Peyer's patch (tissue), 4 donors: ENCODE measurements around the gene ITK. TPM values are rescaled to one million over a fixed set of nuclear protein-coding genes. Genes with fewer than 3 reads are reported as not detected.

Source experiments
- DNase-seq, 3 donors: peaks; one replicate each; pipeline ENCODE4 v3.0.0-alpha.2; 2017 to 2019
- H3K27ac ChIP-seq, 4 donors: fragments of 200-600 bp; sonication (generic); one replicate each; pipeline ENCODE4 v1.5.1; 2016 to 2019
- H3K27me3 ChIP-seq, 2 donors: fragments of 200-600 bp; sonication (generic); one replicate each; pipeline ENCODE4 v1.5.1; 2019
- H3K36me3 ChIP-seq, 3 donors: fragments of 200-600 bp; sonication (generic); one replicate each; pipeline ENCODE4 v1.5.1; 2016 to 2019
- H3K4me1 ChIP-seq, 4 donors: fragments of 200-600 bp; sonication (generic); one replicate each; pipeline ENCODE4 v1.5.1; 2016 to 2019
- H3K4me3 ChIP-seq, 4 donors: fragments of 200-600 bp; sonication (generic); 1 replicate in 3 of 4; 2 replicates in 1 of 4; pipeline ENCODE4 v1.5.1; 2016 to 2019; ENCODE audit warnings: mild to moderate bottlenecking in 1 of 4
- H3K9me3 ChIP-seq, 4 donors: fragments of 200-600 bp; sonication (generic); one replicate each; pipeline ENCODE4 v1.5.1; 2016 to 2019; ENCODE audit warnings: mild to moderate bottlenecking in 1 of 4
- CTCF ChIP-seq, 6 experiments: fragments of 450-650 bp in 4 of 6; fragments of 200-600 bp in 2 of 6; sonication (generic) in 1 of 6; IDR thresholded peaks; one replicate each; pipeline ENCODE4 v1.5.1; 2017 to 2019; ENCODE audit warnings: antibody characterized with exemption in 6 of 6, mild to moderate bottlenecking in 3 of 6, moderate library complexity in 1 of 6
- POLR2A ChIP-seq, 2 donors: fragments of 450-650 bp; IDR thresholded peaks; one replicate each; pipeline ENCODE4 v1.5.1; 2017; ENCODE audit warnings: antibody characterized with exemption in 2 of 2, mild to moderate bottlenecking in 2 of 2, moderate library complexity in 2 of 2
- total RNA-seq, 4 donors: library from RNA; depleted of rRNA; stranded (reverse); fragments of >200 nt; gene quantifications; one replicate each; pipeline ENCODE4 v1.1.0, GENCODE V29; 2016

ITK gene
- total RNA-seq, 4 donors from 2014 or later: 6.7 to 16.5 (median 6.9) TPM

DNA sequence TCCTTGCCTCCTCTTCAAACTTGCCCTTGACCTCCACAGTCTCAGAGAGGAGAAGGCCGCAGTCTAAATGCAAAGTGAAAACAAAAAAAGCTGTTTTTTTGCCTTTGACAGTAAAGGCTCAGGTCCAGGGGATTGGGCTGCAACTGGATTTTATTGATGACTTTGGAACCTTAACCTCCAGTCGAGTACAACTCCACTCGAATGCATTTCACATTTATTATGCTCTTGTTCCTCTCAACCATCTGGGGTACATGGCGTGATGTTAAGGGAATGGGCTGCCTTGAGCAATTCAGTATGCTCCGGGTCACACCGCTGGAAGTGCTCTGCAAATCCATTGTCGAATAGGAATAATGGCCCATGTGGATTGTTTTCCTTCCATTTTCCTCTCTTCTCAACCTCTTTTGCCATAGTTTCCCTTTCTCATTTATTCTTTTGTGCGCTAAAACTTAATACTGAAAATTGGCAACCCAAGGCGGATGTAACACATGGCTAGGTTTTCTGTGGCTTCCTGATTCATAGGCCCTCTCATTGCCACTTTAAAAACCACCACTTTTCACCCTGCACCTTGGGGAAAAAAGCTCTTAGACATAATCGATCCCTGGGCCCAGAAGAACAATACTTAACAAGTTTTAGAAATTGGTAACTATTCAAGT lies 34.3 kb downstream of the ITK start:
- H3K27ac ChIP-seq: peak overlapping the region in 1 of 4 donors; percentile 18
- H3K36me3 ChIP-seq: no peaks in the 10 kb centered on the region
- H3K9me3 ChIP-seq: no peaks in the 10 kb centered on the region
- H3K4me1 ChIP-seq: peaks cover 0 to 6% (median 2%) of the 10 kb centered on the region in 4 donors
- no peaks in the 10 kb centered on the region for H3K27me3 ChIP-seq
- DNase-seq: no peak
- H3K4me3 ChIP-seq: no peak overlapping the region
- TF ChIP-seq CTCF (IDR thresholded peaks at IDR 0.05) (no peak), POLR2A (IDR thresholded peaks at IDR 0.05) (no peak)

- Histone ChIP-seq H3K36me3 (no peaks in the 10 kb centered on the region), H3K4me3 (no peak overlapping the region), H3K9me3 (no peaks in the 10 kb centered on the region), H3K27ac (no peak overlapping the region), H3K4me1 (peaks cover 0 to 6% (median 2%) of the 10 kb centered on the region in 4 donors), H3K27me3 (no peaks in the 10 kb centered on the region)
- TF ChIP-seq POLR2A (IDR thresholded peaks at IDR 0.05) (no peak), CTCF (IDR thresholded peaks at IDR 0.05) (no peak)
- no peak for DNase-seq
Observed at GRCh38 chr5:157215514-157216167, 35.0 kb downstream of the ITK start.

GRCh38 chr5:157216391-157217142 lies 35.9 kb downstream of the ITK start:
- H3K9me3 ChIP-seq: no peaks in the 10 kb centered on the region
- no peaks in the 10 kb centered on the region for H3K36me3 ChIP-seq
- TF ChIP-seq POLR2A (IDR thresholded peaks at IDR 0.05): no peak
- no peak for TF ChIP-seq CTCF (IDR thresholded peaks at IDR 0.05)
- no peaks in the 10 kb centered on the region for H3K27me3 ChIP-seq
- H3K4me1 ChIP-seq: peaks cover 0 to 6% (median 2%) of the 10 kb centered on the region in 4 donors
- no peak for DNase-seq
- H3K4me3 ChIP-seq: no peak overlapping the region
- H3K27ac ChIP-seq: peak overlapping the region in 1 of 4 donors; percentile 44

GRCh38 chr5:157217289-157218024 lies 36.8 kb downstream of the ITK start:
- no peak for DNase-seq
- H3K4me1 ChIP-seq: peaks cover 0 to 6% (median 2%) of the 10 kb centered on the region in 4 donors
- H3K27ac ChIP-seq: peak overlapping the region in 1 of 4 donors; percentile 44
- TF ChIP-seq CTCF (IDR thresholded peaks at IDR 0.05): no peak
- no peak for TF ChIP-seq POLR2A (IDR thresholded peaks at IDR 0.05)
- H3K27me3 ChIP-seq: no peaks in the 10 kb centered on the region
- H3K9me3 ChIP-seq: no peaks in the 10 kb centered on the region
- no peaks in the 10 kb centered on the region for H3K36me3 ChIP-seq
- H3K4me3 ChIP-seq: no peak overlapping the region

GRCh38 chr5:157219491-157220271 lies 39.0 kb downstream of the ITK start:
- no peak for TF ChIP-seq CTCF (IDR thresholded peaks at IDR 0.05)
- TF ChIP-seq POLR2A (IDR thresholded peaks at IDR 0.05): no peak
- peak overlapping the region in 1 of 4 donors; percentile 4 for H3K27ac ChIP-seq
- DNase-seq: no peak

More at GRCh38 chr5:157219491-157220271, 39.0 kb downstream of the ITK start:
- Histone ChIP-seq H3K4me1 (peaks cover 0 to 6% (median 2%) of the 10 kb centered on the region in 4 donors), H3K9me3 (no peaks in the 10 kb centered on the region), H3K27me3 (no peaks in the 10 kb centered on the region), H3K4me3 (no peak overlapping the region), H3K36me3 (no peaks in the 10 kb centered on the region)
